Pancreas (tissue), 10 donors: ENCODE results near the gene UTS2. TPM values are rescaled to one million over a fixed set of nuclear protein-coding genes. Genes with fewer than 3 reads are reported as not detected.

Experiments used
- ATAC-seq, 4 donors: fragments of 200-7000 bp; cut with Tn5 transposase; one replicate each; pipeline versions ENCODE4 v1.8.0 to v1.9.1; 2020; ENCODE audit warnings: mild to moderate bottlenecking in 4 of 4, moderate library complexity in 4 of 4
- DNase-seq, 6 donors: peaks; one replicate each; pipeline ENCODE4 v3.0.0-alpha.2; 2020
- FAIRE-seq: peaks from 2 replicates; lab custom pipeline; 2012; peaks lifted over from hg19 to GRCh38; lab: Jason Lieb, UNC
- H3K27ac ChIP-seq, 4 donors: fragments of 200-600 bp; sonication (generic); 1 replicate in 3 of 4; 2 replicates in 1 of 4; pipeline versions ENCODE4 v1.5.0 to v1.8.0; 2020
- H3K27me3 ChIP-seq, 4 donors: fragments of 200-600 bp; one replicate each; pipeline ENCODE4 v1.8.0; 2021
- H3K36me3 ChIP-seq, 3 donors: fragments of 200-600 bp; sonication (generic) in 1 of 3; one replicate each; pipeline versions ENCODE4 v1.5.0 to v1.8.0; 2020 to 2021
- H3K4me1 ChIP-seq, 3 donors: fragments of 200-600 bp; one replicate each; pipeline ENCODE4 v1.8.0; 2021
- H3K4me3 ChIP-seq, 4 donors: fragments of 200-600 bp; sonication (generic) in 2 of 4; one replicate each; pipeline versions ENCODE4 v1.5.0 to v1.8.0; 2020 to 2021
- H3K9me3 ChIP-seq, 4 donors: fragments of 200-600 bp; one replicate each; pipeline ENCODE4 v1.8.0; 2021
- WGBS, 2 donors: extraction: QIAGEN DNeasy Blood & Tissue Kit; methylation state at CpG; one replicate each; pipeline ENCODE4 v1.1.7; 2013; 5-methylcytosine and 5-hydroxymethylcytosine counted together
- intact Hi-C, 3 donors: fragments of 100-400 bp; cut with DNase I; formaldehyde crosslinking; loops; one replicate each; pipeline versions ENCODE4 v1.11.1 to v1.14.2; 2022
- polyA plus RNA-seq, 2 donors: library from polyadenylated mRNA; stranded (reverse); fragments of 200-250 nt; gene quantifications; one replicate each; pipeline ENCODE4 v1.2.3, GENCODE V29; 2013
- total RNA-seq, 6 donors: library from RNA; stranded (reverse); fragmentation: NEBNext Ultra II Directional in 4 of 6; extraction: Animal tissue kit (Norgen Biotek cat#: 25700) in 4 of 6; gene quantifications; one replicate each; pipeline versions ENCODE4 v1.2.1 to v1.2.4, GENCODE V29; 2021 to 2023
- TF ChIP-seq, protein P1 (sequence below), 4 donors: fragments of 200-600 bp; sonication (generic) in 3 of 4; IDR thresholded peaks; one replicate each; pipeline versions ENCODE4 v1.5.0 to v1.8.0; 2021; ENCODE audit warnings: antibody characterized with exemption in 4 of 4
- donor health status: healthy with polysubstance abuse.
- donor health status: DM: no; HTN: no; CAD: no; lungs with moderate emphysema.
- donor health status: DM: no; HTN: no; CAD: no.
- donor health status: control.
- donor health status: control.
- donor health status: Bipolar disorder and iron deficiency.
- donor health status: DM: yes; HTN: yes; CAD: no.
- donor health status: DM: no; HTN: no; CAD: no.
- donor health status: DM: no; HTN: no; CAD: no.
- donor health status: DM: yes; HTN: yes; CAD: no.

UTS2 gene
- total and polyA plus RNA-seq, 8 donors, result 0.09 TPM; not detected in 7

DNA sequence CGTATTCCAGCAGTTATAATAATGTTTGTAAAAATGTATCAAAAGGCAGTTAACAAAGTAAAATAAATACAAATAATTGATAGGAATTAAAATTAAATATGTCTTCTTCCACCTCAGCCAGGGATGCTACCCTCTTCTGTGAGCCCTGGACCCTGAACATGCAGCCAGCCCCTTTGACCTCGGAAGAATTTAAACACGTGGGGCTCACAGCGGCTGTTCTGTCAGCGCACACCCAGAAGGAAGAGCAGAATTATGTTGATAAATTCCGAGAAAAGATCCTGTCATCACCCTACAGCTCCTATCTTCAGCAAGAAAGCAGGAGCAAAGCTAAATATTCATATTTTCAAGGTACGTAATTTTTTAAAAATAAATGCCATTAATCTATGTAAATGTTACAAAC lies 26.5 kb downstream of the UTS2 start:
- peaks cover 0 to 69% (median 24%) of the 10 kb centered on the region in 3 donors for H3K36me3 ChIP-seq

DNA sequence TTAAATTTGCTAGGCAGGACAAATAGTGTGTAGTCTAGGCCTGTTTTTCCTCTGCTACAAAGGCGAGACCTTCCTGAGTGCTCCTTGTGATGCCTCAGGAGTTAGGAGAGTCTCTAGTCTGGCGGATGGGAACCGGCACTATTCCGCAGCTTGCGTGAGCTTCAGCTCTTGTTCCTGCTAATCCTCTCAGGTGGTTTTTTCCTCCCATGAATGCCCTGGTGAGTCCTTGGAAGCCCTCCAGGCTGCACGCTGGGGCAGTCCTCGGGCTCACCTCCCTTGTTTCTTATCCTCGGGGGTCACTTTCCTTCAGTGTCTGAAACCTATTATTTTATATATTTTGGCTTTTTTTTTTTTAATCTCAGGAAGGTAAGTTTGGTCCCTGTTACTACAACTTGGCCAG lies 28.2 kb downstream of the UTS2 start:
- TF ChIP-seq, protein P1, sequence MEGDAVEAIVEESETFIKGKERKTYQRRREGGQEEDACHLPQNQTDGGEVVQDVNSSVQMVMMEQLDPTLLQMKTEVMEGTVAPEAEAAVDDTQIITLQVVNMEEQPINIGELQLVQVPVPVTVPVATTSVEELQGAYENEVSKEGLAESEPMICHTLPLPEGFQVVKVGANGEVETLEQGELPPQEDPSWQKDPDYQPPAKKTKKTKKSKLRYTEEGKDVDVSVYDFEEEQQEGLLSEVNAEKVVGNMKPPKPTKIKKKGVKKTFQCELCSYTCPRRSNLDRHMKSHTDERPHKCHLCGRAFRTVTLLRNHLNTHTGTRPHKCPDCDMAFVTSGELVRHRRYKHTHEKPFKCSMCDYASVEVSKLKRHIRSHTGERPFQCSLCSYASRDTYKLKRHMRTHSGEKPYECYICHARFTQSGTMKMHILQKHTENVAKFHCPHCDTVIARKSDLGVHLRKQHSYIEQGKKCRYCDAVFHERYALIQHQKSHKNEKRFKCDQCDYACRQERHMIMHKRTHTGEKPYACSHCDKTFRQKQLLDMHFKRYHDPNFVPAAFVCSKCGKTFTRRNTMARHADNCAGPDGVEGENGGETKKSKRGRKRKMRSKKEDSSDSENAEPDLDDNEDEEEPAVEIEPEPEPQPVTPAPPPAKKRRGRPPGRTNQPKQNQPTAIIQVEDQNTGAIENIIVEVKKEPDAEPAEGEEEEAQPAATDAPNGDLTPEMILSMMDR (IDR thresholded peaks at IDR 0.05), result no peak
- Histone ChIP-seq H3K9me3 (no peaks in the 10 kb centered on the region), H3K36me3 (peaks cover 0 to 85% (median 27%) of the 10 kb centered on the region in 3 donors), H3K4me1 (no peaks in the 10 kb centered on the region), H3K27me3 (no peaks in the 10 kb centered on the region), H3K4me3 (no peak overlapping the region), H3K27ac (no peak overlapping the region)
- FAIRE-seq (no peak), DNase-seq (no peak), ATAC-seq (no peak)
- WGBS, 2 donors, result 94 to 97% methylated on average over 8 of the region's 8 CpGs
- intact Hi-C loops, result no loop called here

More for the DNA sequence above, 26.5 kb downstream of the UTS2 start:
- Histone ChIP-seq H3K4me1 (no peaks in the 10 kb centered on the region), H3K27me3 (no peaks in the 10 kb centered on the region), H3K9me3 (no peaks in the 10 kb centered on the region), H3K27ac (no peak overlapping the region), H3K4me3 (no peak overlapping the region)
- no peak for DNase-seq
- no peak for FAIRE-seq
- intact Hi-C loops, result no loop called here
- 89 to 94% methylated on average over 7 of the region's 7 CpGs for WGBS, 2 donors
- ATAC-seq, result no peak
- TF ChIP-seq, protein P1 (IDR thresholded peaks at IDR 0.05), result no peak

- no peaks in the 10 kb centered on the region for H3K9me3 ChIP-seq
- peaks cover 0 to 74% (median 7%) of the 10 kb centered on the region in 3 donors for H3K36me3 ChIP-seq
- H3K27ac ChIP-seq, result no peak overlapping the region
- ATAC-seq, result no peak
- H3K4me1 ChIP-seq, result no peaks in the 10 kb centered on the region
- no peak overlapping the region for H3K4me3 ChIP-seq
- H3K27me3 ChIP-seq, result no peaks in the 10 kb centered on the region
- no peak for FAIRE-seq
- TF ChIP-seq, protein P1 (IDR thresholded peaks at IDR 0.05), result no peak
- WGBS, 2 donors, result 70 to 80% methylated on average over 3 of the region's 3 CpGs
- no peak for DNase-seq
- intact Hi-C loops, result no loop called here
These were observed 31.6 kb downstream of the UTS2 start for GRCh38 chr1:7821282-7821681.

GRCh38 chr1:7813677-7814373 lies 39.0 kb downstream of the UTS2 start:
- no peak overlapping the region for H3K4me3 ChIP-seq
- no peak overlapping the region for H3K27ac ChIP-seq
- intact Hi-C loops, result no loop called here
- WGBS, 2 donors, result 94 to 100% methylated on average over 3 of the region's 3 CpGs
- peaks cover 0 to 52% (median 5%) of the 10 kb centered on the region in 3 donors for H3K36me3 ChIP-seq
- TF ChIP-seq, protein P1 (IDR thresholded peaks at IDR 0.05), result no peak
- no peaks in the 10 kb centered on the region for H3K9me3 ChIP-seq
- DNase-seq (no peak), ATAC-seq (no peak), FAIRE-seq (no peak)
- H3K27me3 ChIP-seq, result no peaks in the 10 kb centered on the region
- H3K4me1 ChIP-seq, result no peaks in the 10 kb centered on the region

GRCh38 chr1:7811476-7811875 lies 41.4 kb downstream of the UTS2 start:
- Histone ChIP-seq H3K4me1 (no peaks in the 10 kb centered on the region), H3K4me3 (no peak overlapping the region), H3K27ac (no peak overlapping the region), H3K36me3 (peaks cover 0 to 56% (median 5%) of the 10 kb centered on the region in 3 donors), H3K27me3 (no peaks in the 10 kb centered on the region), H3K9me3 (no peaks in the 10 kb centered on the region)
- TF ChIP-seq, protein P1 (IDR thresholded peaks at IDR 0.05), result no peak
- 93 to 97% methylated on average over 6 of the region's 6 CpGs for WGBS, 2 donors
- no peak for FAIRE-seq
- no peak for ATAC-seq
- no peak for DNase-seq
- intact Hi-C loops, result no loop called here
